Lower leg skin (tissue), 4 donors: Measurements from ENCODE around the gene SLC9A2. TPM values are rescaled to one million over a fixed set of nuclear protein-coding genes. Genes with fewer than 3 reads are reported as not detected.

Source experiments
- DNase-seq, 2 donors: peaks; one replicate each; pipeline ENCODE4 v3.0.0-alpha.2; 2019; ENCODE audit warnings: low spot score in 2 of 2
- H3K4me3 ChIP-seq: fragments of 200-600 bp; sonication (generic); 2 replicates; pipeline ENCODE4 v1.5.1; 2017; ENCODE audit warnings: mild to moderate bottlenecking, low read depth; ENCODE audit not compliant: poor library complexity, severe bottlenecking
- CTCF ChIP-seq, 3 donors: fragments of 450-650 bp; IDR thresholded peaks; one replicate each; pipeline ENCODE4 v1.5.1; 2016; ENCODE audit warnings: antibody characterized with exemption in 3 of 3, mild to moderate bottlenecking in 3 of 3, moderate library complexity in 2 of 3
- POLR2A ChIP-seq, 2 donors: fragments of 450-650 bp; IDR thresholded peaks; one replicate each; pipeline ENCODE4 v1.6.1; 2016 to 2017; ENCODE audit warnings: antibody characterized with exemption in 2 of 2, mild to moderate bottlenecking in 1 of 2, moderate library complexity in 1 of 2
- WGBS, 2 donors: methylation state at CpG; one replicate each; pipeline ENCODE4 v1.1.5; 2018; 5-methylcytosine and 5-hydroxymethylcytosine counted together
- intact Hi-C: fragments of 100-400 bp; cut with DNase I; formaldehyde crosslinking; loops from one replicate; pipeline ENCODE4 v1.15.0; 2023; ENCODE audit warnings: low total_unique reads
- total RNA-seq, 4 donors: library from RNA; depleted of rRNA; stranded (reverse); fragments of >200 nt; gene quantifications; one replicate each; pipeline ENCODE4 v1.1.0, GENCODE V29; 2016

Gene SLC9A2
- total RNA-seq, 4 donors from 2014 or later: 0.55 to 6.8 (median 3.0) TPM

GRCh38 chr2:102755284-102755683 is 135.9 kb downstream of the SLC9A2 start:
- TF ChIP-seq CTCF (IDR thresholded peaks at IDR 0.05) (no peak), POLR2A (IDR thresholded peaks at IDR 0.05) (no peak)
- DNase-seq: no peak
- 73 to 75% methylated on average over 4 of the region's 4 CpGs for WGBS, 2 donors
- H3K4me3 ChIP-seq: no peak overlapping the region
- intact Hi-C loops: no loop called here

DNA sequence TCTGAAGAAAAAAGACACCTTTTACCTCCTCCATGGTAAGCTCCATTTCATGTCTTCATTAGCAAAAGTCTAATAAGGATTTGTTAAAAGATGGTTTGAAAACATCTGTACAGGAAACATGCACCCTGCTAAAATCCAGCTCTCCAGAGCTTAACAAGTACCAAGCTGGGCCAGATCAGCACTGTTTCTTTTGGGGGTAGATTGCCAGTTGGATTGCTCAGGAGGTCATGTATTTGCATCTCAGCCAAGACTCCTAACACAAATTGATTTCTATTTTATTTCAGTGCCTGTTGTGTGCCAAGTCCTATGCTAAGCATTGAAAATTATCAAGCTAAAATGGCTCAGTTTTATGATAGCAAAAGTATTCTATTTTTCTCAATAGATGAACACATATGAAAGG is 139.1 kb downstream of the SLC9A2 start:
- no peak overlapping the region for H3K4me3 ChIP-seq
- DNase-seq: no peak
- TF ChIP-seq POLR2A (IDR thresholded peaks at IDR 0.05) (no peak), CTCF (IDR thresholded peaks at IDR 0.05) (no peak)
- intact Hi-C loops: no loop called here

Other genes with a start within 250 kb of the SLC9A2 start
- under 1 TPM in 3 of 4 donors, not detected in 1; 0.21 to 0.39 (median 0.23) TPM for gene IL18RAP, start 196.4 kb upstream of the SLC9A2 start, total RNA-seq
- 1 to 10 TPM in 1 of 4 donors, under 1 TPM in 2, not detected in 1; 0.15 to 2.7 (median 0.74) TPM for gene SLC9A4, start 146.3 kb upstream of the SLC9A2 start, total RNA-seq
- gene TMEM182, start 142.5 kb downstream of the SLC9A2 start, total RNA-seq: 1 to 10 TPM in 1 of 4 donors, under 1 TPM in 3; 0.53 to 1.5 (median 0.75) TPM